ENCODE results near the gene CPB2.

CPB2 gene

DNA sequence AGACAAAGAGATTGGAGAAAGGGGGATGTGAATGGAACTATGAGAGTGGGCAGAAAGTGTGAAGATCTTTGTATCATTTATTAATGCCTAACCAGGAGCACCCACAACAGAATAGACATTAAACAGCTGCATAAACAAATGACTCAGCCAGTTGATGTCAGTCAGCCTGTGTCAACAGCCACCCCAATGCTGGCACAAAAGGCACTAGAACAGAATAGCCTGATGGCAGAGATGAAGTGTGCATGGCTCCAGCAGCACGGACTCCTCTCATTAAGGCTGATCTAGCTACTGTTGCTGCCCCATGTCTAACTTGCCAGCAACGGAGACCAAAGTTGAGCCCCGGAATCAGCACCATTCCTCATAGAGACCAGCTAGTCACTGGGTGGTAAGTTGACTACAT, 7.8 kb downstream of the CPB2 start:
- no peak for DNase-seq

DNA sequence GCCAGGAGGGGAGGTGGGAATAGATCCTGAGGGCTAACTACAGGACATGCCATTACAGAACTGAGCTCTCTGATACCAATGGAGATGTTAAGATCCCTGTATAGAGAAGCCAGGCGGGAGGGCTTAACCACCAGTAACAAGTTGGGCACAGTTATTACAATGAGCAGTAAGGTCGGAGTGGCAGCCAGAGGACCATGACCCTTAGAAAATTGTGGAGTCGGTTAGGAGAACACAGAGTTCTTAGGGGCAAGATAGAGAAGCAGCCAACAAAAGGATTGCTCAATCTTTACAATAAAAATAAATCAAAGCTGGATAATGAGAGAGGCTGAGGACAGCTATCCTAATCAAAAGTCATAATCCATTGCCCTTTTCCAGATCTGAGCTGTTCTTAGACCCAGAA, 10.4 kb downstream of the CPB2 start:
- no peak for DNase-seq

DNA sequence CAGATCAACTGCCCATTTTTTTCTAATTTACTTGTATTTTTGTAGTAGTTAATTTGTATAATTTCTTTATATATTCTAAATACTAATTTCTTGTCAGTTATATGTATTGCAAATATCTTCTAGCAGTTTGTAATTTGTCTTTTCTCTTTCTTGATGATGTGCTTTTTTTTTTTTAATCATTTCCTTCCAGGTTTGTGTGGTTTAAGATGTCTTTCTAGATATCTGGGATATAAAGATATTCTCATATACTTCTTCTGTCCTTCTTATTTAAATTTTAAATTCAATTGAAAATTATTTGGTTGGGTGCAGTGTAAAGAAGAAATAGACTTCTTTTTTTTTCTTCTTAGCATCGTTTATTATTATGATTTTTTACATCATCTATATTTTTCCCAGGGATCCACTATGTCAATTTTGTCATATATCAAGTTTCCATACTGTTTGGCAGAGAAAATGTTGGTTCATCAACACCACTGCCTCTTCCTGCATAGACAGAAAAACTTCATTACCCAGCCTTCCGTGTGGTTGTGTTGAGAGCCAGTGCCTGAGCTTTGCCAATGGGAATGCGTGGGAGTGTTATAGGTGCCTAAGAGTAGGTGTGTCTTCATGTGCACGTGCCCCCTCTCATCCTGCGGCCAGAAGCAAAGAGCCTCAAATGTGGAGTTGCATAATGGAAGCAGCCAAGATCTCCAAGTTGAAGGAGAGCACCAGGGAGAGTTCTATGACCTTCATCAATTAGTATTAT, 15.8 kb downstream of the CPB2 start:
- no peak for DNase-seq

DNA sequence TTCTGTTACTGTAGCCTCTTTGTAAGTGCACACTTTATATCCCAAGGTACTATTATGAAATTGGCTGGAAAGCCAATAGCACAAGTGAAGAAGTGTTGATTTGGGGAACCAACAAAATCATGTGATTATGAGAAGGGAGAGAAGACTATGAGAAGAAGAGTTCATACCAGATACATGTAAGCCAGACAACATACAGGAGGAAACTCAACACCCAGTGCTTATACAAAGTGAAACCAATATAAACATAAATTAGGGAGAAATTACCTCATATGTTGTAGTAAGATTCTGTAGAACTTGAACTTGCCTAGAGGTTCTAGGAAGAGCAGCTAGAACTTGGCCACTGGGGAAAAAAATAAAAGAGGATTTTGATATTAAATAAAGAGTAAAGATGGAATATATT, 17.4 kb downstream of the CPB2 start:
- DNase-seq: no peak

DNA sequence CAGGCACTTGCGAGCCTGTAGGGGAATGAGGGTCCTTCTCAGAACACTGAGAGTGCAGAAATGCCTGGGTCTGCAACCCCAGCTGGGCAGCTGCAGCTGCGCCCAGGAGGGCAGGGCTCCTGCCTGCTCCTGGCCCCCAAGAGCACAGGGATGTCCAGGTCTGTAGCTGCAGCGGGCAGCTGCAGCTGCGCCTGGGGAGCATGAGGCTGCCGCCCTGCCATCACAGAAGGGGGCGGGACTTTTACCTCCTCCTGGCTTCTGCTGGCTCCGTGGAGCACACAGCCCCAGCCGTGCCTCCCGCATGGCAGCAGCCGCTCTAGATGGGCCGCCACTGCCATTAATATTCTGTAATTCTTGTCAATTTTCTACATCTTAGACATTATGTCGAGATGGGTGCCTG, 17.8 kb downstream of the CPB2 start:
- no peak for DNase-seq

DNA sequence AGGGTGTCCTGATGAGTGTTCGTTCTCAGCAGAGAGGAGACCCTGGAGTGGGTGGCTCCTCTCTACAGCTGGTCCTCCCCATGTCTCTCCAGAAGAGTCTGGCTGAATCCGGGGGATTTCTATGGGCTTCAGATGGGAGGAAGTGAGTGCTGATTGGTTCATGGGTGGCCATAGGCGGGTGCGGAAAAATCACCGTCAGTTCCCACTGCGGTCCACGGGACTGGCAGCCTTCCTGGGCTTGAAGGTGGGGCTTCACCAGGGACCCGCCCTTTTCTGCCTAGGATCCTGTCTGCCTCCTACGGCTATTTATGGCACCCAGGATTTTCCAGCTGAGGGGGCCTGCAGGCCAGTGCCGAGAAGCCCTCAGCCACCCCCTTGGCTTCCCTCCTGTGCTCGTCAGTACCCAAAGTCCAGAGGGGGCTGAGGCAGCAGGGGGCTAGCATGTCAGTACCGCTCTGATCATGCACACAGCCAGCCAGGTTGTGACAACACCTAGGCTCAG, 18.4 kb downstream of the CPB2 start:
- no peak for DNase-seq

DNA sequence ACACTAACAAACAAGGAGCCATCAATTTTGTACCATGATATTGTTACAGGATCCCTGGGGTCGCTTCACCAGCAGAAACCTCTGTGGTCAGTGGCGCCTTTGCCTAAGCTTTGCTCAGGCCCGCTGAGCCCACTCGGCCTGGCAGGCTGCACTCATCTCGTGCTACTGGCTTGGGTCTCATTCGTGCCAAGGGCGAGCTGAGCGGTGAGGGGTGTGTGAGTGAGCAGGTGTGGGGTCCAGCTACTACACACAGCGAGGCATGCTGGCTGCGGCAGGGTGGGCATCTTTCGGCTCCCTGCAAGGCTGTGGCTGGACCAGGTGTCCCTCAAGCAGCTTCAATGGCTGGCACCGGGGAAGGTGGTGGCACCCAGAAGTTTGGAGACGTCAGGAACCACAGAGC, 19.1 kb downstream of the CPB2 start:
- DNase-seq: no peak

DNA sequence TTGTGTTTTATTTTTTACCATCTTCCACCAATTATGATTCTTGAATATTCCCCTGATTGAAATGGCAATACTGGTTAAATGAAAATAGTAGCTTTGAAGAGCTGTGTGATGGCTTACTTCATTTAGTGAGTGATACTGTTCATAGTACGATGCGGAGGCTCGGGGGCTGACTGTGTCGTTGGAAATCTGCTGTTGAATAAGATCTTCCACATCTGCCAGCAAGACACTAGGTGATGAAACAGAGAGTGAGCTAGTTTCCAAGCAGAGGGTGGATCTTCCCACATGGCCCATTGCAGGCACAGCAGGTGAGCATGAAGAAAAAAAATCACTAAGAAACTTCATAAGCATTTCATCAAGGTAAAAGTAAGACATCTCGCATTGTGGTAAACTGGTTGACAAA, 22.5 kb downstream of the CPB2 start:
- no peak for DNase-seq

DNA sequence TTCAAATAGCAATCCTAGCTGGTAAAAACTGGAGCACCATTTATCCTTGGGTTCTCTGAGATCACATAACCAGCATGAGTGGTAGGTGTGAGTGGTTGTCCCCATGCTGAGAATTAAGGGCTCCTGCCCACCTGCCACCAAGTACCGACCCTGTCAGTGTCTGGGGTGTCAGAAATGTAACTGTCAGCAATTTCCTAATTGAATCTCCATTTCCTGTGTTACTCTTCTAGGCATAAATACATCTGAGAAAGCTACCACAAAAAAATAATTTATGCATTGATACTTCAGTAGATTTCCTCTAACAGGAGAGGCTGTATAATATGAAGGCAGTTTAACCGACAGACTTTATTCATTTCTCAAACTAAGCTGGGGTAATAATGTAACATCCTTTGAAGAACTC, 25.1 kb downstream of the CPB2 start:
- no peak for DNase-seq

DNA sequence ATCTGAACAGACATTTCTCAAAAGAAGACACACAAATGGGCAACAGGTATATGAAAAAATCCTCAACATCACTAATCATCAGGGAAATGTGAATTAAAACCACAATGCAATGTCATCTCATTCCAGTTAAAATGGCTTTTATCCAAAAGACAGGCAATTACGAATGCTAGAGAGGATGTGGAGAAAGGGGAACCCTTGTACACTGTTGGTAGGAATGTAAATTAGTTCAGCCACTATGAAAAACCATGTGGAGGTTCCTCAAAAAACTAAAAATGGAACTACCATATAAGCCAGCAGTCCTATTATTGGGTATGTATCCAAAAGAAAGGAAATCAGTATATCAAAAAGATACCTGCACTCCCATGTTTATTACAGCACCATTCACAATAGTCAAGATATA, 27.6 kb downstream of the CPB2 start:
- no peak for DNase-seq

DNA sequence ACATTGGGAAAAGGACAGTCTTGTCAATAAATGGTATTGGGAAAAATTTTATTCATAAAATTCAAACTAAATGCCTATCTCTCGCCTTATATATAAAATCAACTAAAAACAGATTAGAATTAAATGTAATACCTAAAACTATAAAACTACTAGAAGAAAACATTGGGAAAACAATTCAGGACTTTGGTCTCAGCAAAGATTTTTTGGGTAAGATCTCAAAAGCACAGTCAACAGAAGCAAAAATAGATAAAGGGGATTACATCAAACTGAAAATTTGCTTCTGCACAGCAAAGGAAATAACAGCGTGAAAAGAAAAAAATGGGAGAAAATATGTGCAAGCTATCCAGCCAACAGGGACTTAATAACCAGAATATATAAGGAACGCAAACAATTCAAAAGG, 28.0 kb downstream of the CPB2 start:
- DNase-seq: no peak

DNA sequence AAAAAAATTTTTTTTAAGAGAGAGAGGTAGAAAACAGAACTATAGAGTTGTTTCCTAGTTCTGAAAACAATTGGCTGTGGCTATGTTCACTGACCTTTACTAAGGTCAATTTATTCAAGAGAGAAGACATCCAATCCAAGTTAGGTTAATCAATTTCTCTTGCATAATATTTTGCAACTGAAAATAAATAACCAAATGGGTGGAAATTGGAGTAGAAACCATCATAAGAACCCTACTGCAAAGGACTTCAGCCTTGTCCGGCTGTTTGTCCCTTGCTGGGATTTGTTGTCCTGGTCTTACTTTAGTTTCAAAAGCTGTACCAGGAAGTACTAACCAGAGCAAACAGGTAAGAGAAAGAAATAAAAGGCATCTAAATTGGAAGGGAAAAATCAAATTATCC, 29.0 kb downstream of the CPB2 start:
- DNase-seq: no peak

DNA sequence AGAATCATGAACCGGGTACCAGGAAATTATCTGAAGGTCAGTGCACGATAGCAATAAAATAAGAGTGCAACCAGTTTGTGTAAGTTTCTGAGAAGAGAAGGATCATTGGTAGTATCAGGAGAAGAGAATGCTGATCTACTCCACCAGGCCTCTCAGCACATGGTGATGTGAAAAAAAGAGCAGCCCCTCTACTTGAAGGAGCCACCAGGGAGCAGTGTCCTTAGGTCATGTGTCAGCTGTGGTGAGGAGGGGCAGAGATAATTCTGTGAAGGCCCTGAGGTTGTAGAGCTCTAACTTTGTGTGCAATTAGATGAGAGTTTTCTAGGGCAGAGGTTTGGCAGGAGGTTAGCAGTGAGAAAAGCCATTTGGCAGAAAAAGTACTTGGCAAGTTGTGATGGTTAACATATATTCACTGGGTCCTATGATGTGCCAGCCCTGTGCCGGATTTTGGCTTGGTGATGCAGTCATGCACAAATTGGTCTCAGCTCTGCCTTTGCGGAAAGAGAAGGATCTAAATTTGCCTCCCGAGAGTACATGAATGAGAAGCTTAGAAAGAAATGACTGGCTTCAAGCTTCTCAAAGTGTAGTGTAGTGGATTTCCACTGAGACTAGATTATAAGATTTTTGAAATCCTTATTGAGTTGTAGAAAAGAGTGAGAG, 33.1 kb downstream of the CPB2 start:
- no peak for DNase-seq

DNA sequence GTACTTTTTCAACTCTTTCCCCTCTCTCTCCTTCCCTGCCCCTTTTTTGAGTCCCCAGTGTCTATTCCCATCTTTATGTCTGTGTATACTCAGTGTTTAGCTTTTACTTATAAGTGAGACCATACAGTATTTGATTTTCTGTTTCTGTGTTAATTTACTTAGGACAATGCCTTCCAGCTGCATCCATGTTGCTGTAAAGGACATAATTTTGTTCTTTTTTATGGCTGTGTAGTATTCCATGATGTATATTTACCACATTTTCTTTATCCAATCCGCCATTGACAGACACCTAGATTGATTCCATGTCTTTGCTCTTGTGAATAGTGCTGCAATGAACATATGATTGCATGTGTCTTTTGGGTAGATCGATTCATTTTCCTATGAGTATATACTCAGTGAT, 41.5 kb downstream of the CPB2 start:
- DNase-seq: no peak

DNA sequence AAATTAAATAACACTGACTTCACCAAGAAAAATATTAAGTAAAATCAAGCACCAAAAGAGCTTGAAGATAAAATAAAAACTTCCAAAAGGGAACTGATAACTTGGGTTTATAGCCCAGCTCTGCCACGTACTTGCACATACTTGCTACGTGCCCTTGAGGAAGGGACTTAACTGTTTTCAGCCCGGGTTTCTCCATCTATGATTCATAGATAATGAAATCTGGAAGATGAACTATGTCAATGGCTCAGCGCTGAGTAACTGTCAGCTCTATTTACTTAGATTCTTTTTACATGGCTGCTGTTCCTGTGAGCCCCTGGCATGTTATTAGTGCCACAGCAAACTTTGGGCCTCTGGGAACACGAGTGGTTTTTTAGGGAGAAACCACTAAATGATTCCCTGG, 42.6 kb downstream of the CPB2 start:
- DNase-seq: no peak

DNA sequence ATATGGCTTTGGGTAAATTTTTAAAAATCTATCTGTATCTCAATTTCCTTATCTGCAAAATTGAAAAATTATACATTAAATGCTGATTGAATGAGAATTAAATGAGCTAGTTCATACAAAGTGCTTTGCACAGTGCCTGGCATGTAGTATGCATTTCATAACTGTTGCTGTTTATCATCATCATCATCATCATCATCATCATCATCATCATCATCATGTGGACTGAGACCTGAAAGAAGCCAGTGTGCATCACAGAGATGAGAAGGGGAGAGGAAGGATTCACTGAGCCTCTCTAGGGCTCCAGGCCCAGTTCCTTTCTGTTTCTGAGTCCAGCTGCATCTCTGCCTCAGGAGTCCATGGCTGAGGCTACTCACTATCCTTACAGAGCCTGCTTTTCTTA, 45.4 kb downstream of the CPB2 start:
- DNase-seq: no peak

DNA sequence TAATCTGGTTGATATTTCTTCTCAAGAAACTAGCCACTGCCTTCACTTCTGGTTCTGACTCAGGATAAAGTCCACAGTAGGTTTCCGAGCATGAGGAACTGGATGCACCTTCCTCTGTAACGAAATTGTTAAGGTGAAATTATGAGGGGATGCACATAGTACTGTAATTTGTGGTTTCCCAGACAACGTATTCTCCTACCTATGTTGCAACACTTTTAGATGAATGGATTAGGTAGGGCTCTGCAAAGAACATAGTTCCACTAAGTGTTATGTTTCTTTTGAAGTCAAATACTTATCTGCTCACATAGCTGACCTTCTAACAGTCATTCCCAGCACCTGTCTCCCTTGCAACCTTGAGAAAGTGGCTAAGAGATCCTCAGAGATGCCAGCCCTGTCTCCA, 46.6 kb downstream of the CPB2 start:
- DNase-seq: no peak

DNA sequence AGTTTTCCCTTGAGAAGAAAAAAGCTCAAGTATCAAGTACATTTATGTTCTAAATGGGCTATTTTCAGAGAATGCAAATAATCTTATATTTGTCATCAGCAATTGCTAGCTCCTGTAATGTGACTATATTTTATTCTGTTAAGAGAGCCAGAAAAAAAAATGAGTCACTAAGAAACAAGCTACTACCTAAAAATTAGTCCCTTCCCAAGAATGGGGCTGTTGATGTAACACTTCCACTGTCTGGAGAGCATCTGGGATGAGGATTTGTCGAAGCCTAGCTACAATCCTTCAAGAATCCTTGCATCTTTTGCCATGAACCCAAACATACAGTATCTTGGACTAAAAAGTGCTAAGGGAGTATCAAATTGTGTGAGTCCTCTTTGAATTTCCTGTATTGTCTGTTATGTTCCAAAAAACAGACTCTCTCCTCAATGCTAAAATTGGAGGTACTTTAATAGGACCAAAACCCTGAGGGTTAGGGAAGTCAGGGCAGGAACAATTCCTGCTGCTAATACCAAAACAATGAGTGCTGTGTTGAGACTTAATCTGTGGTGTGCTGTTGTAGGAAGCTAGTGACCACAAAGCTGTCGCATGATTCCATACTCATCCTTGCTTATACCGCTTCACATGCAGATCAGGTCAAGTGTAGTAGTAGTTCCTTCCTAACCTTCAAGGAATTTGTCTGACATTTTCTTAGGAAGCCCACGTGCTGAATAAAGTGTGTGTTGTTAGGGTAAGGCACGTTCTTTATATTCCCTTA, 47.4 kb downstream of the CPB2 start:
- DNase-seq: no peak

DNA sequence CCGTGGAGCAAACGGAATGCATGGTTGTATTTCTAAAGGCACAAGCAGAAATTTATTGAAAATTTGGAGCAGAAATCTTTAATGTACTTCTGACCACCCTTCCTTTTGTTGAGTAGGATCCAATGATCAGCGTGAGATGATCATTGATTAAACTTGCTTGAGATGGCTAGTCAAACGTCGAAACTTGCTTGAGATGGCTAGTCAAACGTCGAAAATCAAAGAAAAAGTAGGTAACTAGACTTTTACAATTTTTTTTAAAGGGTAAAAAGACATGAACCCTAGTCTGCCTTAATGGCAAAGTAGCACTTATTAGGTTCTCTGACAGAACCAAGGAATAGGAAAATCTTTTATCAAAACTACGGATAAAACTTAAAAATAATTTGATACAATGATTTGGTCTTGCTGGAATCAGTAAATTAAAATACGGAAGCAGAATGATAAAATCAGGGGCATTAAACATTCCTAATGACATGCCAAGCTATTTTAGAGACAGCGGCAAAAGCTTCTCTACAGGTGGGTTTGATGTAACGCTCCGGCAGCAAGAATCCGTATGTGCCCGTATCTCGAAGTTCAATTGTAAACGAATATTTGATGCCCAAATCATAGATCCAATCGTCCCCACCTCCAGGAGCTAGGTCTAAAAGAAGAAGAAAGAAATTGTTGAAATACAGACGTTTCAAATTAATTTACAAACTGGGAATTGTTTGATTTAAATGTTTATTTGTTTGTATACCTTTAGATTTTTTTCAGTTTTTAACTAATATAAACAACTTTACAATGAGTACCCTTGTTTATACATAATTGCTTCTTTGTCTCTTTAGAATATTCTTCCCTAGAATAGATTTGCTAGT, 51.4 kb downstream of the CPB2 start:
- DNase-seq: no peak

DNA sequence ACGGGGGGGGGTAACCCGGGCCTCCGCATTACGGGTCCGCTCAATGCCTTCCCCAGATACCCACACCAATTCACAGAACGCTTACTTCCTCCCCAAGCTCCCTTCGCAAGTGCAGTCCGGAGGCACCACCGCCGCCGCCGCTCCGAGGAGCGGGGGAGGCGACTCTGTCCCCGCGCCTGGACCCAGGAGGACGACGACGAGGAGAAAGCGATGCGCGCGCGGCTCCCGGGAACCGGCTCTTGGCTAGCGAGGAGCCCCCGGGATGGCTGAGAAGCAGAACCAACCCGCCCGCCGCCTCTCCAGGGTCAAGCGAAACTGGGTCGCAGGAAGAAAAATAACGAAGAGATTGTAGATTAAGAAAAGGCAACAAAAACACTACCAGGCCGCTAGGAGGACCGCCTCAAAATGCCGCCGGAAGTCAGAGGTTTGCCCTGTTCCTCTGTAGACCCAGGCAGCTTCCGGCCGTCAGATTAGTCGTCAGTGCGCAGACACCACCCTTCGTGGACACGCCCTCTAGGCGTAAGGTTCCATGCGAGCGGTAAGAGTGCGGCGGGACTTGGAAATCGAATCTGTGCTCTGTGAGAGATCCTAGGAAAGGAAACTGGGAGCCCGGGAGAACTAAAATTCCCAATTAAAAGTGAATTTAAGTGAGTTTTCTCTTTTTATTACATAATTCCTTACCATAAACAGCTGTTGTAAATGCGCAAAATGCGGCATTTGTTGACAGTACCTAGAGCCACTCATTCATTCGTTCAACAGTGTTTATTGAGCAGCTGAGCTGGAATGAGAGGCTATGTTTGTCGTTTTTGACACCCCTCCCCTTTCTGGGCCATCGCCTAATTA, 52.3 kb downstream of the CPB2 start, which contains the start of gene ZC3H13:
ZC3H13 (minus strand) TSS at position 428 of the 843 bp plus-strand sequence. CDS start 7,239 bp downstream, outside the sequence.
- peak; percentile 79 for DNase-seq

DNA sequence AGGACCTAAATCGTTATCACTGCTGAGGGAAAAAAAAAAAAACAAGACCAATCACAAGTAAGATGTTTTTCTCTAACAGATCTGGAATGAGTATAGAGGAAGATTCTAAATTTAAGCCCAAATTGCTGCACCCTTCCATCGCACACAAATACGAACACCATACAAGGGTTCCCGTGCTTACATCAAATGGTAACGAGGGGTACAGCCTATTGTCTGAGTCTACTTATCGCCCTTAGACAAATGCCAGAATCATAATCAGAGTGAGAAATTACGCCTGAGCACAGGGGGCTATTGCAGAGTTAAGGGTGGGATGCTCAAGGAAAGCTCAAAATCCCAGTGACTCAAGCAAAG, 52.9 kb downstream of the CPB2 start:
- no peak for DNase-seq

DNA sequence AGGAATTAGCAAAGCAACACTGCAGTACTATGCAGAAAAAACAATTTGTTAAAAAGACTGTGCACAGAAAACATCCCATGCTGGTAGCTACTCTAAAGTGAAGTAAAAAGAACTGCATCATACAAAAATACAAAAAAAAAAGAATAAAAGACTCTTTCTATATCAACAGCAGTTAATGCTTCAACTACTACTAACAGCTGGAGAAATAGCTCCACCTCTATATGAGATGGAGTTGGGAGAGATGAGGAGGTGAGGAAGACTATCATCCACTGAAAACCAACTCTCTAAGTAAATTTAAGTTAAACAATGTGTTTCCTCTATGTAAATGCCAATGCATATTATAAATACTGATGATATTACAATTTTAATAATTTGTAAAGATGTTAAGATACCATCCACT, 54.1 kb downstream of the CPB2 start:
- no peak for DNase-seq
